HG02571 (cell line): ENCODE results near the gene ACTL7A.
"Not testable (repeated sequence)": the region's sequence is repeated elsewhere in the genome, so short reads cannot be mapped to it uniquely, and the experiment has no call there.

Source experiments
- ATAC-seq: cut with Tn5 transposase; IDR thresholded peaks from one replicate; pipeline ENCODE4 v1.9.1; 2021; ENCODE audit warnings: mild to moderate bottlenecking, moderate library complexity; ENCODE audit not compliant: unreplicated experiment

The ACTL7A gene

GRCh38 chr9:108861997-108862396, at the start of gene ACTL7A:
Gene ACTL7A (plus strand): TSS chr9:108862266. CDS start chr9:108862323, 57 bp downstream.
- no peak for ATAC-seq

- ATAC-seq: no peak
Measured at GRCh38 chr9:108812396-108813025, 49.6 kb upstream of the ACTL7A start.

GRCh38 chr9:108813951-108814601, 48.0 kb upstream of the ACTL7A start:
- no peak for ATAC-seq

- ATAC-seq: no peak
Measured at GRCh38 chr9:108815156-108815555, 46.9 kb upstream of the ACTL7A start.

- ATAC-seq: no peak
Measured at GRCh38 chr9:108816037-108816436, 46.0 kb upstream of the ACTL7A start.

- no peak for ATAC-seq
Measured at GRCh38 chr9:108823829-108824228, 38.2 kb upstream of the ACTL7A start.

- ATAC-seq: no peak
Measured at GRCh38 chr9:108830272-108830671, 31.8 kb upstream of the ACTL7A start.

GRCh38 chr9:108831496-108832178, 30.4 kb upstream of the ACTL7A start:
- no peak for ATAC-seq

- ATAC-seq: no peak
Measured at GRCh38 chr9:108832179-108832500, 29.9 kb upstream of the ACTL7A start.

- ATAC-seq: no peak
Measured at GRCh38 chr9:108834959-108835665, 27.0 kb upstream of the ACTL7A start.

- no peak for ATAC-seq
Measured at GRCh38 chr9:108835831-108836230, 26.2 kb upstream of the ACTL7A start.

- no peak for ATAC-seq
Measured at GRCh38 chr9:108836319-108836718, 25.7 kb upstream of the ACTL7A start.

- no peak for ATAC-seq
Measured at GRCh38 chr9:108836781-108837180, 25.3 kb upstream of the ACTL7A start.

- no peak for ATAC-seq
Measured at GRCh38 chr9:108837530-108837929, 24.5 kb upstream of the ACTL7A start.

GRCh38 chr9:108838017-108838416, 24.0 kb upstream of the ACTL7A start:
- ATAC-seq: no peak

GRCh38 chr9:108839561-108839960, 22.5 kb upstream of the ACTL7A start:
- not testable (repeated sequence) for ATAC-seq

- no peak for ATAC-seq
Measured at GRCh38 chr9:108842610-108843295, 19.3 kb upstream of the ACTL7A start.

- no peak for ATAC-seq
Measured at GRCh38 chr9:108844391-108844790, 17.7 kb upstream of the ACTL7A start.

GRCh38 chr9:108844856-108845255, 17.2 kb upstream of the ACTL7A start:
- ATAC-seq: no peak

- ATAC-seq: no peak
Measured at GRCh38 chr9:108845507-108845906, 16.6 kb upstream of the ACTL7A start.

- ATAC-seq: no peak
Measured at GRCh38 chr9:108845947-108846346, 16.1 kb upstream of the ACTL7A start.
